Liver (tissue), 9 donors: ENCODE data around the gene CTXND1. TPM values are rescaled to one million over a fixed set of nuclear protein-coding genes. Genes with fewer than 3 reads are reported as not detected.

Source experiments
- DNase-seq: peaks from one replicate; pipeline ENCODE4 v3.0.0-alpha.2; 2017; ENCODE audit warnings: low spot score
- H3K27ac ChIP-seq, 2 donors: one replicate each; pipeline ENCODE4 v1.7.0; 2013; ENCODE audit warnings: inconsistent platforms in 2 of 2, low read length in 2 of 2, control low read depth in 1 of 2, low read depth in 1 of 2, mild to moderate bottlenecking in 1 of 2
- H3K27me3 ChIP-seq, 4 donors: one replicate each; pipeline versions ENCODE4 v1.6.1 to v1.7.0; 2013; ENCODE audit warnings: low read length in 3 of 4, inconsistent platforms in 1 of 4, mild to moderate bottlenecking in 1 of 4, moderate library complexity in 1 of 4; ENCODE audit not compliant: control insufficient read depth in 4 of 4, insufficient read depth in 4 of 4
- H3K36me3 ChIP-seq, 4 donors: one replicate each; pipeline versions ENCODE4 v1.6.1 to v1.7.0; 2013; ENCODE audit warnings: low read length in 3 of 4, mild to moderate bottlenecking in 3 of 4, low read depth in 1 of 4, moderate library complexity in 1 of 4; ENCODE audit not compliant: control insufficient read depth in 4 of 4, insufficient read depth in 3 of 4
- H3K4me1 ChIP-seq, 4 donors: one replicate each; pipeline versions ENCODE4 v1.6.1 to v1.7.0; 2013; ENCODE audit warnings: low read length in 3 of 4, mild to moderate bottlenecking in 3 of 4, moderate library complexity in 1 of 4; ENCODE audit not compliant: control insufficient read depth in 4 of 4, insufficient read depth in 4 of 4
- H3K4me3 ChIP-seq, 3 donors: one replicate each; pipeline versions ENCODE4 v1.6.1 to v1.7.0; 2013; ENCODE audit warnings: low read length in 3 of 3, control low read depth in 1 of 3, low read depth in 1 of 3, mild to moderate bottlenecking in 1 of 3
- H3K9ac ChIP-seq, 2 donors: one replicate each; pipeline ENCODE4 v1.7.0; 2013; ENCODE audit warnings: low read length in 2 of 2, mild to moderate bottlenecking in 2 of 2, moderate library complexity in 2 of 2, control low read depth in 1 of 2, low read depth in 1 of 2
- H3K9me3 ChIP-seq, 4 donors: one replicate each; pipeline versions ENCODE4 v1.6.1 to v1.7.0; 2013; ENCODE audit warnings: low read length in 3 of 4; ENCODE audit not compliant: control insufficient read depth in 4 of 4
- ATF3 ChIP-seq: IDR thresholded peaks from 2 replicates; pipeline ENCODE4 v1.6.1; 2016; ENCODE audit warnings: antibody characterized with exemption
- CTCF ChIP-seq: fragments of 150-350 bp; IDR thresholded peaks from 2 replicates; pipeline ENCODE4 v1.5.1; 2017; ENCODE audit warnings: improper control_type of control experiment, low read depth, low read length; ENCODE audit not compliant: missing input control
- GABPA ChIP-seq, 2 donors: IDR thresholded peaks in 1 of 2; conservative IDR thresholded peaks in 1 of 2; 2 replicates each; pipeline ENCODE4 v1.6.1; 2016; ENCODE audit warnings: antibody characterized with exemption in 2 of 2, mild to moderate bottlenecking in 1 of 2, moderate library complexity in 1 of 2
- HNF4A ChIP-seq, 2 donors: conservative IDR thresholded peaks; 2 replicates each; pipeline ENCODE4 v1.6.1; 2016; ENCODE audit warnings: antibody characterized with exemption in 2 of 2, mild to moderate bottlenecking in 2 of 2
- HNF4G ChIP-seq: IDR thresholded peaks from 2 replicates; pipeline ENCODE4 v1.6.1; 2016; ENCODE audit warnings: antibody characterized with exemption
- JUND ChIP-seq, 2 donors: IDR thresholded peaks; 2 replicates each; pipeline ENCODE4 v1.6.1; 2016; ENCODE audit warnings: antibody characterized with exemption in 2 of 2
- MAX ChIP-seq: IDR thresholded peaks from 2 replicates; pipeline ENCODE4 v1.6.1; 2016; ENCODE audit warnings: antibody characterized with exemption
- NR2F2 ChIP-seq: IDR thresholded peaks from 2 replicates; pipeline ENCODE4 v1.6.1; 2016; ENCODE audit warnings: antibody characterized with exemption
- RAD21 ChIP-seq, 2 donors: IDR thresholded peaks; 2 replicates each; pipeline ENCODE4 v1.6.1; 2016; ENCODE audit warnings: antibody characterized with exemption in 2 of 2, mild to moderate bottlenecking in 2 of 2
- REST ChIP-seq: IDR thresholded peaks from 2 replicates; pipeline ENCODE4 v1.6.1; 2016; ENCODE audit warnings: antibody characterized with exemption, mild to moderate bottlenecking
- RXRA ChIP-seq, 2 donors: IDR thresholded peaks; 2 replicates each; pipeline ENCODE4 v1.6.1; 2017 to 2018; ENCODE audit warnings: antibody characterized with exemption in 2 of 2, mild to moderate bottlenecking in 1 of 2
- SP1 ChIP-seq: IDR thresholded peaks from 2 replicates; pipeline ENCODE4 v1.6.1; 2018; ENCODE audit warnings: antibody characterized with exemption, mild to moderate bottlenecking
- TAF1 ChIP-seq: conservative IDR thresholded peaks from 2 replicates; pipeline ENCODE4 v1.6.1; 2016; ENCODE audit warnings: antibody characterized with exemption, mild to moderate bottlenecking
- YY1 ChIP-seq: IDR thresholded peaks from 2 replicates; pipeline ENCODE4 v1.6.1; 2016; ENCODE audit warnings: antibody characterized with exemption, mild to moderate bottlenecking
- WGBS: extraction: QIAGEN DNeasy Blood & Tissue Kit; methylation state at CpG from one replicate; pipeline ENCODE4 v1.1.7; 2013; 5-methylcytosine and 5-hydroxymethylcytosine counted together
- polyA plus RNA-seq, 2 donors: library from polyadenylated mRNA; stranded (reverse) in 1 of 2; unstranded in 1 of 2; fragments of 200-250 nt in 1 of 2; fragments of >200 nt in 1 of 2; fragmentation: Nextera tagmentation in 1 of 2; extraction: Ambion mirVana in 1 of 2; gene quantifications; one replicate each; pipeline versions ENCODE4 v1.2.1 to v1.2.3, GENCODE V29; 2013 to 2015
- total RNA-seq, 2 donors: library from RNA; depleted of rRNA; stranded (reverse); fragments of >200 nt; gene quantifications; one replicate each; pipeline ENCODE4 v1.2.3, GENCODE V29; 2014
- donor health status: healthy.
- donor health status: healthy.
- donor health status: healthy.
- donor health status: healthy.
- donor health status: healthy.

CTXND1 gene
- total and polyA plus RNA-seq, 4 donors, result 2.9 to 4.1 (median 3.1) TPM

GRCh38 chr15:80174017-80174746 lies 77.8 kb downstream of the CTXND1 start:
- no peak for DNase-seq
- peaks cover 9 to 19% (median 14%) of the 10 kb centered on the region in 4 donors for H3K36me3 ChIP-seq
- WGBS, result 56% methylated on average over 11 of the region's 11 CpGs
- no peaks in the 10 kb centered on the region for H3K27me3 ChIP-seq
- no peak for TF ChIP-seq YY1
- no peak for TF ChIP-seq REST
- no peak for TF ChIP-seq MAX
- peak; percentile 55 to 58 for TF ChIP-seq JUND (IDR thresholded peaks at IDR 0.05)
- peak; percentile 26 to 61 for TF ChIP-seq HNF4A (conservative IDR thresholded peaks at IDR 0.05)
- peak; percentile 26 for TF ChIP-seq ATF3
- TF ChIP-seq RAD21 (IDR thresholded peaks at IDR 0.05), result peak in 1 of 2 donors; percentile 43
- peak; percentile 10 to 77 for TF ChIP-seq RXRA (IDR thresholded peaks at IDR 0.05)
- peak overlapping the region in 1 of 2 donors; percentile 13 for H3K9ac ChIP-seq
- H3K9me3 ChIP-seq, result no peaks in the 10 kb centered on the region
- H3K4me1 ChIP-seq, result peaks cover 32 to 72% (median 63%) of the 10 kb centered on the region in 4 donors
- no peak overlapping the region for H3K4me3 ChIP-seq
- peak overlapping the region; percentile 84 to 90 for H3K27ac ChIP-seq

GRCh38 chr15:80173022-80173759 lies 78.8 kb downstream of the CTXND1 start:
- TF ChIP-seq HNF4G (no peak), SP1 (peak; percentile 46), HNF4A (conservative IDR thresholded peaks at IDR 0.05) (peak; percentile 81 to 82), RXRA (IDR thresholded peaks at IDR 0.05) (peak; percentile 84 to 89), NR2F2 (no peak), YY1 (peak; percentile 45), RAD21 (IDR thresholded peaks at IDR 0.05) (peak; percentile 95), TAF1 (no peak), JUND (IDR thresholded peaks at IDR 0.05) (no peak), CTCF (peak; percentile 90), GABPA (IDR thresholded peaks at IDR 0.05 in 1 of 2, conservative IDR thresholded peaks at IDR 0.05 in 1 of 2) (no peak), MAX (no peak)
- WGBS, result 42% methylated on average over 10 of the region's 10 CpGs
- Histone ChIP-seq H3K9me3 (no peaks in the 10 kb centered on the region), H3K4me3 (no peak overlapping the region), H3K4me1 (peaks cover 32 to 76% (median 63%) of the 10 kb centered on the region in 4 donors), H3K9ac (no peak overlapping the region), H3K36me3 (peaks cover 9 to 20% (median 12%) of the 10 kb centered on the region in 4 donors), H3K27ac (peak overlapping the region; percentile 84 to 90), H3K27me3 (no peaks in the 10 kb centered on the region)
- DNase-seq, result peak; percentile 84
